Thyroid gland (tissue), 4 donors: ENCODE results near the gene CDH23. TPM values are rescaled to one million over a fixed set of nuclear protein-coding genes. Genes with fewer than 3 reads are reported as not detected.

Source experiments
- DNase-seq, 2 donors: peaks; one replicate each; pipeline ENCODE4 v3.0.0-alpha.2; 2019
- H3K27ac ChIP-seq, 3 donors: fragments of 200-600 bp; sonication (generic); 1 replicate in 2 of 3; 2 replicates in 1 of 3; pipeline ENCODE4 v1.5.1; 2016 to 2019; ENCODE audit warnings: mild to moderate bottlenecking in 1 of 3, moderate library complexity in 1 of 3
- H3K27me3 ChIP-seq: fragments of 200-600 bp; sonication (generic); one replicate; pipeline ENCODE4 v1.5.1; 2019
- H3K36me3 ChIP-seq, 2 donors: fragments of 200-600 bp; sonication (generic); one replicate each; pipeline ENCODE4 v1.5.1; 2016 to 2019
- H3K4me1 ChIP-seq, 2 donors: fragments of 200-600 bp; sonication (generic); one replicate each; pipeline ENCODE4 v1.5.1; 2017 to 2019
- H3K4me3 ChIP-seq, 3 donors: fragments of 200-600 bp; sonication (generic); replicated peaks in 1 of 3; 1 replicate in 2 of 3; 2 replicates in 1 of 3; pipeline ENCODE4 v1.5.1; 2016; ENCODE audit warnings: mild to moderate bottlenecking in 1 of 3
- H3K9me3 ChIP-seq: fragments of 200-600 bp; sonication (generic); one replicate; pipeline ENCODE4 v1.5.1; 2017
- CTCF ChIP-seq, 6 experiments: fragments of 200-600 bp in 3 of 6; fragments of 450-650 bp in 3 of 6; sonication (generic) in 3 of 6; IDR thresholded peaks; one replicate each; pipeline ENCODE4 v1.5.1; 2016 to 2019; ENCODE audit warnings: antibody characterized with exemption in 6 of 6, mild to moderate bottlenecking in 2 of 6, inconsistent platforms in 1 of 6, moderate library complexity in 1 of 6
- POLR2A ChIP-seq, 2 donors: fragments of 450-650 bp; IDR thresholded peaks; one replicate each; pipeline ENCODE4 v1.6.1; 2017; ENCODE audit warnings: antibody characterized with exemption in 2 of 2, mild to moderate bottlenecking in 2 of 2, moderate library complexity in 1 of 2
- WGBS, 2 donors: methylation state at CpG; one replicate each; pipeline ENCODE4 v1.1.5; 2017; 5-methylcytosine and 5-hydroxymethylcytosine counted together
- intact Hi-C: fragments of 100-400 bp; cut with DNase I; formaldehyde crosslinking; loops from one replicate; pipeline ENCODE4 v1.15.1; 2023
- total RNA-seq, 4 donors: library from RNA; depleted of rRNA; stranded (reverse); fragments of >200 nt; gene quantifications; one replicate each; pipeline ENCODE4 v1.2.3, GENCODE V29; 2016

The CDH23 gene
- total RNA-seq, 4 donors from 2014 or later = 3.0 to 4.2 (median 3.9) TPM

- no peaks in the 10 kb centered on the region for H3K27me3 ChIP-seq
- H3K9me3 ChIP-seq = no peaks in the 10 kb centered on the region
- DNase-seq = no peak
- no peak overlapping the region for H3K4me3 ChIP-seq
- no peaks in the 10 kb centered on the region for H3K36me3 ChIP-seq
- no peak overlapping the region for H3K27ac ChIP-seq
- no peak for TF ChIP-seq CTCF (IDR thresholded peaks at IDR 0.05)
- no peak for TF ChIP-seq POLR2A (IDR thresholded peaks at IDR 0.05)
- 82 to 83% methylated on average over 5 of the region's 5 CpGs for WGBS, 2 donors
- peaks cover 8% of the 10 kb centered on the region in 2 donors for H3K4me1 ChIP-seq
- intact Hi-C loops = no loop called here
Observed at GRCh38 chr10:71579668-71580067, 182.9 kb downstream of the CDH23 start.

- Histone ChIP-seq H3K27me3 (no peaks in the 10 kb centered on the region), H3K27ac (no peak overlapping the region), H3K36me3 (no peaks in the 10 kb centered on the region), H3K4me3 (no peak overlapping the region), H3K9me3 (no peaks in the 10 kb centered on the region), H3K4me1 (peaks cover 6 to 8% of the 10 kb centered on the region in 2 donors)
- intact Hi-C loops = no loop called here
- DNase-seq = no peak
- 71 to 73% methylated on average over 2 of the region's 2 CpGs for WGBS, 2 donors
- TF ChIP-seq POLR2A (IDR thresholded peaks at IDR 0.05) (no peak), CTCF (IDR thresholded peaks at IDR 0.05) (no peak)
Observed at GRCh38 chr10:71580415-71580814, 183.7 kb downstream of the CDH23 start.

DNA sequence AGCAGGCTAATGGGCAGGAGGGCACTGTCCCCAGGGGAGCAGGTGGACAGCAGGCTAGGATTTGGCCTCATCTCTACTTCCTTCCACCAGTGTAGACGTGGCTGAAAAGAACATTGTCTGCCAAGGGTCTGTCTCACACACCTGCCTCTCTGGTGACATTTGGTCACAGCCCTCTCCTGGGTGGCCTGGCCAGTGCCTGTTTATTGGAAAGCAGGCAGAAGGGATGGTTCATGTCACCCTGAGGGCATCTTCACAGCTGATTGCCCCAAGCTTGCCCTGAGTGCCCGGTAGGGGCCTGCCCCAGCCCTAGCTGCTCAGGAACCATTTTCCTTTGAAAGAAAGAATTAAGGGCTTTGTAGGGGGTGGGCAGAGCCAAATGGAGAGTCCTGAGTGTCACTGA is 184.2 kb downstream of the CDH23 start:
- no peaks in the 10 kb centered on the region for H3K36me3 ChIP-seq
- intact Hi-C loops = no loop called here
- no peak overlapping the region for H3K4me3 ChIP-seq
- H3K9me3 ChIP-seq = no peaks in the 10 kb centered on the region
- no peak overlapping the region for H3K27ac ChIP-seq
- H3K27me3 ChIP-seq = no peaks in the 10 kb centered on the region
- TF ChIP-seq POLR2A (IDR thresholded peaks at IDR 0.05) (no peak), CTCF (IDR thresholded peaks at IDR 0.05) (no peak)
- 59 to 66% methylated on average over 2 of the region's 2 CpGs for WGBS, 2 donors
- DNase-seq = no peak
- peaks cover under 1 to 3% of the 10 kb centered on the region in 2 donors for H3K4me1 ChIP-seq

GRCh38 chr10:71581376-71581775 is 184.7 kb downstream of the CDH23 start:
- intact Hi-C loops = no loop called here
- 71 to 83% methylated on average over 3 of the region's 3 CpGs for WGBS, 2 donors

DNA sequence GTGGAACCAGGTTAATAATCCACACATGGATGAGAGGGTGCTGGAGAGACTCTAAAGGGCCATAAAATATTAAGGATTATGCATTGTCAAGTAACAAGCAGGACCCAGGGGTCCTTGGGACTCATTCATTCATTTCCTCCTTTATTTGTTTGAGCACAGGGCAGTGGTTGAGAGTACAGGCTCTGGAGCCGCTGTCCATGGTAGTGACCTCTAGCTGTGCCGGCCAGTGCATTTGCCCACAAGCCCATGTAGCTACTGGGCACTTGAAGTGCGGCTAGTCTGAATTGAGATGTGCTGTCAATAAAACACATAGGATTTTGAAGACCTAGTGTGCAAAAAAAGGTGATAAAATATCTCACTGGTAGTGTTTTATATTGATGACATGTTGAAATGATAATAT is 185.3 kb downstream of the CDH23 start:
- Histone ChIP-seq H3K36me3 (no peaks in the 10 kb centered on the region), H3K9me3 (no peaks in the 10 kb centered on the region), H3K27me3 (no peaks in the 10 kb centered on the region), H3K4me1 (no peaks in the 10 kb centered on the region), H3K4me3 (no peak overlapping the region), H3K27ac (no peak overlapping the region)
- TF ChIP-seq POLR2A (IDR thresholded peaks at IDR 0.05) (no peak), CTCF (IDR thresholded peaks at IDR 0.05) (no peak)
- DNase-seq = peak; percentile 9 to 30
- 48 to 51% methylated on average over 3 of the region's 3 CpGs for WGBS, 2 donors
- intact Hi-C loops = no loop called here

More at GRCh38 chr10:71581376-71581775, 184.7 kb downstream of the CDH23 start:
- no peaks in the 10 kb centered on the region for H3K9me3 ChIP-seq
- TF ChIP-seq CTCF (IDR thresholded peaks at IDR 0.05) (no peak), POLR2A (IDR thresholded peaks at IDR 0.05) (no peak)
- no peaks in the 10 kb centered on the region for H3K4me1 ChIP-seq
- H3K4me3 ChIP-seq = no peak overlapping the region
- no peak overlapping the region for H3K27ac ChIP-seq
- H3K36me3 ChIP-seq = no peaks in the 10 kb centered on the region
- no peaks in the 10 kb centered on the region for H3K27me3 ChIP-seq
- DNase-seq = no peak
